Gastroesophageal sphincter (tissue), 4 donors: ENCODE data around the gene BRD3. TPM values are rescaled to one million over a fixed set of nuclear protein-coding genes. Genes with fewer than 3 reads are reported as not detected.

ENCODE experiments used
- ATAC-seq: fragments of 150-250 bp; one replicate; pipeline ENCODE4 v1.9.1; 2016; ENCODE audit warnings: mild to moderate bottlenecking, moderate library complexity
- H3K27ac ChIP-seq, 4 donors: fragments of 200-600 bp; sonication (generic) in 3 of 4; 1 replicate in 3 of 4; 2 replicates in 1 of 4; pipeline ENCODE4 v1.5.1; 2016 to 2019
- H3K27me3 ChIP-seq: fragments of 200-600 bp; sonication (generic); one replicate; pipeline ENCODE4 v1.5.1; 2019
- H3K36me3 ChIP-seq, 2 donors: fragments of 200-600 bp; sonication (generic); one replicate each; pipeline ENCODE4 v1.5.1; 2019; ENCODE audit warnings: control low read depth in 1 of 2
- H3K4me1 ChIP-seq, 3 donors: fragments of 200-600 bp; sonication (generic); 1 replicate in 2 of 3; 2 replicates in 1 of 3; pipeline ENCODE4 v1.5.1; 2016 to 2019; ENCODE audit warnings: control low read depth in 2 of 3
- H3K4me3 ChIP-seq, 2 donors: fragments of 200-600 bp; sonication (generic); one replicate each; pipeline ENCODE4 v1.5.1; 2019; ENCODE audit warnings: mild to moderate bottlenecking in 1 of 2, moderate library complexity in 1 of 2
- H3K9me3 ChIP-seq, 3 donors: fragments of 200-600 bp; sonication (generic); one replicate each; pipeline ENCODE4 v1.5.1; 2017 to 2019; ENCODE audit warnings: control low read depth in 2 of 3
- EP300 ChIP-seq: sonication (generic); formaldehyde crosslinking; IDR thresholded peaks from one replicate; pipeline ENCODE4 v1.6.1; 2017; ENCODE audit warnings: antibody characterized with exemption, mild to moderate bottlenecking
- POLR2A ChIP-seq, 2 donors: fragments of 450-650 bp; IDR thresholded peaks; one replicate each; pipeline ENCODE4 v1.6.1; 2017; ENCODE audit warnings: antibody characterized with exemption in 2 of 2, mild to moderate bottlenecking in 2 of 2, moderate library complexity in 1 of 2
- POLR2AphosphoS5 ChIP-seq: sonication (generic); formaldehyde crosslinking; IDR thresholded peaks from one replicate; pipeline ENCODE4 v1.6.1; 2017; ENCODE audit warnings: antibody characterized with exemption
- WGBS, 2 donors: methylation state at CpG; one replicate each; pipeline ENCODE4 v1.1.5; 2018; ENCODE audit warnings: low coverage in 1 of 2; 5-methylcytosine and 5-hydroxymethylcytosine counted together
- total RNA-seq, 4 donors: library from RNA; depleted of rRNA; stranded (reverse); fragments of >200 nt; gene quantifications; one replicate each; pipeline ENCODE4 v1.1.0, GENCODE V29; 2016
- TF ChIP-seq, protein P1 (sequence below), 4 experiments: fragments of 200-600 bp in 2 of 4; fragments of 450-650 bp in 2 of 4; sonication (generic) in 1 of 4; IDR thresholded peaks; one replicate each; pipeline ENCODE4 v1.5.1; 2017 to 2019; ENCODE audit warnings: antibody characterized with exemption in 4 of 4, mild to moderate bottlenecking in 2 of 4, moderate library complexity in 2 of 4

Gene BRD3
- 10 to 100 TPM; 22.2 to 38.9 (median 27.2) TPM for total RNA-seq

DNA sequence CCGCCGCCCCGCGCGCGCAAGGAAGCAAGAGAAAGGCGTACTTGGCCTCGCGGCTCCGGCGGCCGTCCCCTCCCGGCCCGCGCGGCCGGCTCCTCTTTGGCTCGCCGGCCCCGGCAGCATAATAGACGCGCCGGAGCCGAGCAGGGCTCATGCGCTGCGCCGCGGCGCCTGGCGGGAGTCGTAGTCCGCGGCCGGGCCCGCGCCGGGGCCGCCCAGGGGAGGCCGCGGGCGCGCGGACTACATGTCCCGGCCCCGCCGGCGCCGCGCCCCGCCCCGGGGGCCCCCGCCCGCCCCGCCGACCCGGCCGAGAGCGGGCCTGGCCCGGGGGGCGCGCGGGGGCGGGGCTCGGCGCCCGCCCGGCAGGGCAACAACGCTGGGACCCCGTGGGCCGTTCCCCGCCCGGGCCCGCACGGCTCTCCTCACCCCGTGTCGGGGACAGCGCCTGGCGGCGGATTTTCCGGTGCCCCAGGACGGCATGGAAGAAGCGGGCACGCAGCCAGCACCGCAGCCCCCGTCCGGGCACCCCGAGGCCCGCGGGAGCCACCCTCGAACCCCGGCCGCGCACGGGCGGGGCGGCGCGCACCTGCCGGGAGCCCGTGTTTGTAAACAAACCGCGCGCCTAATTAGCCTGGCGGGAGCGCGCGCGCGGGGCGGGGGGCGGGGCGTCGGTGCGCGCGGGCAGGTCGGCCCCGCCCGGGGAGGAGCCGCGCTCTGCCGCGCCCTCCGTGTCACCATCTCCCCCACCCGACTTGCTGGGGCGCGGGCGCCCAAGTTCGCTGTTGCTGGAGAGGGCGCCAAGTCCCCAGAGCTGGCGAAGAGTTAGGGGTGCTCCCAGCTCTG is at the start of gene BRD3:
TSS of gene BRD3 (minus strand) at position 123 of the 840 bp plus-strand sequence. CDS start 14,549 bp downstream, outside the sequence.
- WGBS, 2 donors, result 0% methylated on average over 2 of the region's 131 CpGs; no CpG with 5 or more reads in 1 of the 2 donors
- TF ChIP-seq EP300 (no peak), POLR2AphosphoS5 (peak; percentile 67), POLR2A (IDR thresholded peaks at IDR 0.05) (peak; percentile 33 to 62)
- TF ChIP-seq, protein P1, sequence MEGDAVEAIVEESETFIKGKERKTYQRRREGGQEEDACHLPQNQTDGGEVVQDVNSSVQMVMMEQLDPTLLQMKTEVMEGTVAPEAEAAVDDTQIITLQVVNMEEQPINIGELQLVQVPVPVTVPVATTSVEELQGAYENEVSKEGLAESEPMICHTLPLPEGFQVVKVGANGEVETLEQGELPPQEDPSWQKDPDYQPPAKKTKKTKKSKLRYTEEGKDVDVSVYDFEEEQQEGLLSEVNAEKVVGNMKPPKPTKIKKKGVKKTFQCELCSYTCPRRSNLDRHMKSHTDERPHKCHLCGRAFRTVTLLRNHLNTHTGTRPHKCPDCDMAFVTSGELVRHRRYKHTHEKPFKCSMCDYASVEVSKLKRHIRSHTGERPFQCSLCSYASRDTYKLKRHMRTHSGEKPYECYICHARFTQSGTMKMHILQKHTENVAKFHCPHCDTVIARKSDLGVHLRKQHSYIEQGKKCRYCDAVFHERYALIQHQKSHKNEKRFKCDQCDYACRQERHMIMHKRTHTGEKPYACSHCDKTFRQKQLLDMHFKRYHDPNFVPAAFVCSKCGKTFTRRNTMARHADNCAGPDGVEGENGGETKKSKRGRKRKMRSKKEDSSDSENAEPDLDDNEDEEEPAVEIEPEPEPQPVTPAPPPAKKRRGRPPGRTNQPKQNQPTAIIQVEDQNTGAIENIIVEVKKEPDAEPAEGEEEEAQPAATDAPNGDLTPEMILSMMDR (IDR thresholded peaks at IDR 0.05), result peak in 1 of 4 experiments; percentile 22

GRCh38 chr9:134112561-134112960 is 44.7 kb upstream of the BRD3 start:
- WGBS, 2 donors, result 89 to 91% methylated on average over 5 to 6 of the region's 6 CpGs
- Histone ChIP-seq H3K36me3 (no peaks in the 10 kb centered on the region), H3K27ac (no peak overlapping the region), H3K4me3 (no peak overlapping the region), H3K4me1 (no peaks in the 10 kb centered on the region), H3K27me3 (no peaks in the 10 kb centered on the region), H3K9me3 (no peaks in the 10 kb centered on the region)
- ATAC-seq, result no peak
- TF ChIP-seq, protein P1 (IDR thresholded peaks at IDR 0.05), result no peak
- no peak for TF ChIP-seq POLR2A (IDR thresholded peaks at IDR 0.05)
- no peak for TF ChIP-seq EP300
- TF ChIP-seq POLR2AphosphoS5, result no peak

More for the DNA sequence above, at the start of gene BRD3:
- Histone ChIP-seq H3K27ac (peak within 1 kb of the TSS; percentile 95 to 100 (median 100)), H3K4me1 (peaks cover 0 to 46% (median 22%) of the 10 kb centered on the region in 3 donors), H3K9me3 (no peaks in the 10 kb centered on the region), H3K36me3 (no peaks in the 10 kb centered on the region), H3K27me3 (peaks cover 12% of the 10 kb centered on the region), H3K4me3 (peak within 1 kb of the TSS; percentile 95 to 97)
- peak; percentile 97 for ATAC-seq

DNA sequence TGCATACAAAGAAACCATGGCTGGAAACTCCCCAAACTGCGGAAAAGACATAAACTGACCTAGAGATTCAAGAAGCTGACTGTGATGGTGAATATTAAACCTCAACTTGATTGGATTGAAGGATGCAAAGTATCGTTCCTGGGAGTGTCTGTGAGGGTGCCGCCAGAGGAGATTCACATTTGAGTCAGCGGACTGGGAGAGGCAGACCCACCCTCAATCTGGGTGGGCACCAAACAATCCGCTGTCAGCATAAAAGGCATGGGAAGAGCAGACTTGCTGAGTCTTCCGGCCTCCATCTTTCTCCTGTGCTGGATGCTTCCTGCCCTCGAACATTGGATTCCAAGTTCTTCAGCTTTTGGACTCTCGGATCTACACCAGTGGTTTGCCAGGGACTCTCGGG is 43.2 kb upstream of the BRD3 start:
- no peak for TF ChIP-seq POLR2AphosphoS5
- no peak for TF ChIP-seq EP300
- TF ChIP-seq POLR2A (IDR thresholded peaks at IDR 0.05), result no peak
- TF ChIP-seq, protein P1 (IDR thresholded peaks at IDR 0.05), result no peak
- no peak for ATAC-seq
- H3K4me3 ChIP-seq, result no peak overlapping the region
- no peaks in the 10 kb centered on the region for H3K4me1 ChIP-seq
- no peaks in the 10 kb centered on the region for H3K9me3 ChIP-seq
- H3K36me3 ChIP-seq, result no peaks in the 10 kb centered on the region
- no peak overlapping the region for H3K27ac ChIP-seq
- 71 to 84% methylated on average over 8 to 9 of the region's 9 CpGs for WGBS, 2 donors
- H3K27me3 ChIP-seq, result no peaks in the 10 kb centered on the region

DNA sequence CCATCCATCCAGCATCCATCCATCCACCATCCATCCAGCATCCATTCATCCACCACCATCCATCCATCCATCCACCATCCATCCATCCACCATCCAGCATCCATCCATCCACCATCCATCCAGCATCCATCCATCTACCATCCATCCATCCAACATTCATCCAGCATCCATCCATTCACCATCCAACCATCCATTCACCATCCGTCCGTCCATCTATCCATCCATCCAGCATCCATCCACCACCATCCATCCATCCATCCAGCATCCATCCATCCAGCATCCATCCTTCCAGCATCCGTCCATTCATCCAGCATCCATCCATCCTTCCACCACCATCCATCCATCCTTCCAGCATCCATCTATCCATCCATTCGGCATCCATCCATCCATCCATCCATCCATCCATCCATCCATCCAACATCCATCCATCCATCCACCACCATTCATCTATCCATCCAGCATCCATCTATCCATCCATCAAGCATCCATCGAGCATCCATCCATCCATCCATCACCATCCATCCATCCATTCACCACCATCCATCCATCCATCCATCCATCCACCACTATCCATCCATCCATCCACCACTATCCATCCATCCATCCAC is 35.7 kb upstream of the BRD3 start:
- H3K27ac ChIP-seq, result no peak overlapping the region
- no peak overlapping the region for H3K4me3 ChIP-seq
- H3K4me1 ChIP-seq, result no peaks in the 10 kb centered on the region
- no peak for ATAC-seq
- no peaks in the 10 kb centered on the region for H3K36me3 ChIP-seq
- TF ChIP-seq POLR2A (IDR thresholded peaks at IDR 0.05), result no peak
- TF ChIP-seq, protein P1 (IDR thresholded peaks at IDR 0.05), result no peak
- no peak for TF ChIP-seq EP300
- no peak for TF ChIP-seq POLR2AphosphoS5
- 74 to 77% methylated on average over 5 of the region's 5 CpGs for WGBS, 2 donors
- H3K27me3 ChIP-seq, result peaks cover 16% of the 10 kb centered on the region
- H3K9me3 ChIP-seq, result no peaks in the 10 kb centered on the region
